Activated CD4-positive, CD25-positive, alpha-beta regulatory T cell treated with anti-CD3 and anti-CD28 coated beads, Interleukin-2, amount 50 U/mL, for 16 hours (primary cell): ENCODE measurements around the gene ASPRV1.
"Not testable (repeated sequence)": the region's sequence is repeated elsewhere in the genome, so short reads cannot be mapped to it uniquely, and the experiment has no call there.

Source experiments
- DNase-seq: peaks from one replicate; pipeline ENCODE4 v3.0.0-alpha.2; 2020; ENCODE audit warnings: low read depth, low spot score

Gene ASPRV1

DNA sequence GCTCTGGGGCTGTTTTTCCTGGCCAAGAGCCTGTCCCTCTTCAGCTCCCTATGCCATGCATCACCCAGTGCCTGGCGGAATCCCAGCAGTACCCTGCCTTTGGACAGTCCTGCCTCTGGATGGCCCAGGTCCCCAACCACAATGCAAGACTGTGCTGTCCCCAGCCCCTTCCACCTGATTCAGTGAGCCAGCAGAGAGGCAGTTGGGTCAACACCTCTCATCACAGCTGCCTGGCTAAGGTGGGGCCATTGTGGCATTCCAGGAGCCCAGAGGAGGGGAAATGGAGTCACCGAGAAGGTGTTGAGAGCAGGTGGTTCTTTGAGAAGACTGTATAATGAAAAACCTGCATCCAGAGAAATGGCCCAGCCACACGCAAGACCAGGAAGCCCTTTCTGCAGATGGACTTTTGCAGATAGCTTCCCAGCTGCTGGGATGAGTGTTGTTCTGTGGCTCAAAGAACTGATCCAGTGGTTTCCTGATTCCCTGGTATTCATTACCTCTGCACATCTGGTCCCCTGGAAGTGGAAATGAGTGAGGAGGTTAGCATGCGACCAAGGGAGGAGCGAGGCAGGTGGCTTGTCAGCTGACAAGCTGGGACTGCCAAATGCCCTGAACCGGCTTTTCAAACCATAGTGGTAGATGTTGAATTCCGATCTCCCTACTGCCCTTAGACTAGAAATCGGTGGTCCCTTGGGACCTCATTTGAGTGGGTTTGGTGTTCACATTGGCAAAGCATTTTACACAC is 1.7 kb upstream of the ASPRV1 start:
- DNase-seq: no peak

DNA sequence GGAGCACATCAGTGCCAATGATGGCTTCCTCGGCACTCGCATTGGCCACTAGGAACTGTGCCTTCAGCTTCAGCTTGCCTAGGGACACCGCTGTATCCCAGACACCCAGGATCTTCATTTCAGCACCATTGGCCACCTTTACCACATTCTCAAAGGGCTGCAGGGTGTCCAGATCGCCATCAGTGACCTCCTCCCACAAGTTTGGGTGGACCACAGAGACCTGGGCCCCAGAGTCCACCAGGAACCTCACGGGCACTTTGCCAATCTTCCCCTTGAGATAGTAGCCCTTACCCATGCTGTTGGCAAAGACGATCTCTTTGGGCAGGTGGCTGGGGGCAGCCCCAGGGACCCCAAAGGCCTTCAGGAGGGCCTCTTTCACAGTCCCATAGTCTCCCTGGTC is 610 bp downstream of the ASPRV1 start:
- DNase-seq: no peak

DNA sequence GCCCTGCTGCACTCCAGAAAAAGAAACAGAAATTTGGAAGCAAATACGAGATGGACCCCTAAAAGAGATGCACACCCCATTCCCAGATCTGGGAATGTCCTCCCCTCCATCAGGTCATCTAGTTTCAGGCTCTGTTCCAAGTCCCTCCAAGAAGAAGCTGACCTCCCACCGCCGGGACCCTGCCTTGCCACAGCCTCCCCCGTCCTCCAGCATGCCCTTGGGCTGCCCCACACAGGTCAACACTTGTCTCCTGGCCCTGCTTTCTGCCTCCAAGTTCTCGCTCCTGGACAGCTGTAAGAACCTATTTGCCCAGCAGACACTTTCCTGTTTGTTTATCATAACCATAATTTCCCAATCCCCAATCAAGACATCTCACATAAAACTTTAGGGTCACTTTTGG is 2.0 kb downstream of the ASPRV1 start:
- DNase-seq: no peak

DNA sequence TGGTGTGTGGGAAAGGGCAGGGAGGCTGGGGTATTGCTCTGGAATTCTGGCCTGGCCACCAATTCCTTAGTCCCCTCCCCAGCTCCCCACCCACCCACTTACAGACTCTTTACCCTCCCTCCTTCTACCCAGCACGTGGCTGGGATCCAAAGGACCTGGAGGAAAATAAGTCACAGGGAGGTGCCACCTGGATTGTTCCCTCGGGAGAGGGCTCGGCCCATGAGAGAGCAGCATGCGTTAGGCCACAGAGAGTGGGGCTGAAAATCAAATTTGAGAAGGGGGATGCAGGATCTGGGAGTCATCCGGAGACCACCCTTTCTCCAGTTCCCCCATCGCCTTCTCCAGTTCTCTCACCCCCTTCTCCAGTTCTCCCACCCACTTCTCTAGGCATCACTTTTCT is 3.0 kb downstream of the ASPRV1 start:
- DNase-seq: no peak

DNA sequence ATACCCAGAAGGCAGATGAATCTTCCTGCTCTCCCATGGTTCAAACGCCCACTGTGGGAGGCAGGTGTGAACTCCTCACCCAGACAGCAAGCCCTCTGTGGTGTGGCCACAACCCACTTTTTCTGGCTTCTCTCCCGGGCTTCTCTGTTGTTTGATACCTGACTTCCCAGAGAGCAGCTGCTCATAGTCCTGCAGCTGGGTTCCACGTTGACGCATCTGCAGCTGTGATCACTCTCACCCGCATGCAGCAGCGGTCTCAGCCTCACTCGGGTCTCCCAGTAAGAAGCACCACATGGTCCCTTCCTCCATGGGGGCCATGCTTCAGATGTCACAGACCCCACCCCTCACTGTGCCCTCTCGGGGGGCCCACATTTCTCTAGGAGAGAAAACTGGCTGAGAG is 3.5 kb downstream of the ASPRV1 start:
- no peak for DNase-seq

DNA sequence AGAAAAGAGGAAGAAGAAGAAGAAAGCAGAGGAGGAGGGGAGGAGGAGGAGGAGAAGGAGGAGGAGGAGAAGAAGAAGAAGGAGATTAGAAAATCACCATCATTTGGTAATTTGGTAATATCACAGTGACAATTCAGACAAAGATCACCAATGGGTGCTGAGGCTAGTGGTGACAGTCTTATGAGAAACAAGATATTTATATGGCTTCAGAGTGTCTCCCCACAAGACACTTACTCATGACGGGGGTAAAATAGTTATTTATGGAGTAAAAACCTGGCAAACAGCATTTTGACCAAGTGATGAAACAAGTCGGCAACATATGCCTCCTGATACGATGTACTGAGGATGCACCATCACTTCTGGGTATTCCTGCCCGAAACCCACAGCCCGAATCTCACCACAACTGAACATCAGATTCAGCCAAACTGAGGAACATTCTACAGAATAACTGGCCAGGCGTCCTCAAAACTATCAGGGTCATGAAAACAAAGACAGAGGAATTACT is 4.9 kb downstream of the ASPRV1 start:
- no peak for DNase-seq

DNA sequence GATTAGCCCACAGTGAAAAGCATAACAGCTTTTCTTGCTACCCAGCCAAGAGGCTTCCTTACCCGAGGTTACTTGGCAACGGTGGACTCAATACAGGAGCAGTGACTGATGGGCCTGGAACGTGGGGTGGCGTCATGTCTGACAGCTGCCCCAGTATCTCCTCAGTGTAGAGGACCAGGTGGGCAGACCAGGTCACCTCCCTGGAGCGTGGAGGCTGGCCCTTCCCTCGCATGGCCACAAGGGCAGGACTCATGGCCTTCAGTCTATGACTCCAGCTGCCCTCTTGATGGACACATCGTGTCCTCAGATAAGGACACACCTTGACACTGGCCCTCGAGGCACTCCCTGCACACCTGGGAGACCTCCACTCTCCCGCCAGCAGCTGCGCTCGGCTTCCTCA is 6.4 kb downstream of the ASPRV1 start:
- DNase-seq: no peak

DNA sequence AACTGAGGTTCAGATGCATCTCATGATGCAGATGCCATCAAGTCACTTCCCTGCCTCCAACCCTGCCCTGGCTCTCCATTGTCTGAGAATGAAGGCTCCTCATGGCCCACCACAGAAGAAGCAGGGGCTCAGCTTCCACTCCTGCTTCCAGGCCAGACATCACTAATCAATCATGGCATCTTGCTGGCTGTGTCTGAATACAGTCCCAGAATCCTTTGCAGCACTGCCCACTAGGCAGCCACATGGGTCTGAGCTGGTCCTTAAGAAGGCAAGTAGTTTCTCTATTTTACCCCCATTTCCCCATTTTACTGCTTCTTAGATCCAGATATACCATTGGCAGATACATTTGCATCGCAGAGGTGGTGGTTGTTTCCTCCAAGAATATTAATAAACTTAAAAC is 7.3 kb downstream of the ASPRV1 start:
- no peak for DNase-seq

- no peak for DNase-seq
These were observed 8.9 kb downstream of the ASPRV1 start for GRCh38 chr2:69952336-69953115.

- not testable (repeated sequence) for DNase-seq
These were observed 10.8 kb downstream of the ASPRV1 start for GRCh38 chr2:69950671-69951070.

- DNase-seq: no peak
These were observed 11.2 kb downstream of the ASPRV1 start for GRCh38 chr2:69950241-69950640.

DNA sequence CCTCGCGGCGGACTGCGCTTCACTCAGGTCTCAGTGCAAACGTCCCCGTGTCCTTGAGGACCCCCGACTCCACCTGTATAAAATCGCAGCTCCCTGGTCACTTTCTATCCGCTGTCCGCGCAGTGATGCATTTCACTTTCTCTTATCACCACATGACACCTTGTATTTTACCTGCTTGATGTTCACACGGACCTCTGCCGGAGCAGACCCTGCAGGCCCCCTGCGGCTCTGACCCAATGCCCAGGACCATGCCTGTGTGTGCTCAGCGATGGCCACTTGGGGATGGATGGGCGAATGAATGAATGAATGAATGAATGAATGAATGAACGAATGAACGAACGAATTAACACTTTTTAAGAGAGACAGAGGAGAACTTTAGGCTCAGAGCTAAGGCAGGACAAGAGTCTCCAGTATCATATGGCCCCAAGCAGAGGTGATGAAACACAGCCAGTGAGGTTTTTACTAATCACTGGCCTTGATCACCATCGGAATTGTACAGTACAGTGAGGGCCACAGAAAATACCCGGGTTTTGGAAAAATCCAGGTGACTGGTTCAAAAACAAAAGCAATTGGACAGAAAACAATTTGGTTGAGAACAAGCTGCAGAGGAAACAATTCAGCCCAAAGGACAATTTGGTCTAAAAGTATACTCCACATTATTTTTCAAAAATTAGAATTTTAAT is 12.3 kb downstream of the ASPRV1 start:
- DNase-seq: no peak

DNA sequence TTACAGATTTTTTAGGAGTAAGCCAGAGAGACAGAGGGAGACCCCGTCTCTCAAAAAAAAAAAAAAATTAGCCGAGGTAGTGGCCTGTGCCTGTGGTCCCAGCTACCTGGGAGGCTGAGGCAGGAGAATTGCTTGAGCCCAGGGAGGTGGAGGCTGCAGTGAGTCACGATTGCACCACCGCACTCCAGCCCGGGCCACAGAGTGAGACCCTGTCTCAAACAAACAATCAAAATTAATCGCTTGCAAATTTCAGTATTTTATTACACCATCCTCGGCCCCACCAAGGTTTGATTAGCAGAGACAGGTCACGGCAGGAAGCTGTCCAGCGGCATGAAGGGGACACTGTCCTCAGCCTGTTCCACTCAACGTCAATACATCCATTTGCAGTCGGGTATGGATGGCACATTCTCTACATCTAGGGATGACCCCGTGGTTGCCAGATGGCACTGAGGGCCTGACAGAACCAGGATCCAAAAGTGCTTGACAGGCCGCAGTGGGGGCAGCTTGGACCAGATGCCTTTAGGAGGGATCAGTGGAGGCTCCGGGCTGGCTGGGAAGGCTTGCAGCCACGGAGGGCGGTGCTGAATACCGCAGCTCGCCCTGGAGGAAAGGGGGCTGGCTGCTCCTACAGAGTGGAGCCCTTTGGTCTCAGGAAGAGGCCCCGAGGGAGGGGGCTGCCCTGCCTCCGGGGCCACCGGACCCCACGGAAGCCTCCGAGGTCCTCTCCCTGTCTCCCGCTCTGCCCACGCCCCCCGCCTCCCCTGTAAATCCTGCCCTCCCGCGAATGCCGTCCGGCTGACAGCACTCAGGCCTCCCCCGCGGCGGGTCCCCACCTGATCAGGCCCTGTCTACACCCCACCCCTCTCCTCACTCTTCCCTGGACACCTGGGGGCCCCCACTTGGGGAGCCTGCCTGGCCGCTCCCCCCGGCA is 13.1 kb downstream of the ASPRV1 start:
- no peak for DNase-seq

DNA sequence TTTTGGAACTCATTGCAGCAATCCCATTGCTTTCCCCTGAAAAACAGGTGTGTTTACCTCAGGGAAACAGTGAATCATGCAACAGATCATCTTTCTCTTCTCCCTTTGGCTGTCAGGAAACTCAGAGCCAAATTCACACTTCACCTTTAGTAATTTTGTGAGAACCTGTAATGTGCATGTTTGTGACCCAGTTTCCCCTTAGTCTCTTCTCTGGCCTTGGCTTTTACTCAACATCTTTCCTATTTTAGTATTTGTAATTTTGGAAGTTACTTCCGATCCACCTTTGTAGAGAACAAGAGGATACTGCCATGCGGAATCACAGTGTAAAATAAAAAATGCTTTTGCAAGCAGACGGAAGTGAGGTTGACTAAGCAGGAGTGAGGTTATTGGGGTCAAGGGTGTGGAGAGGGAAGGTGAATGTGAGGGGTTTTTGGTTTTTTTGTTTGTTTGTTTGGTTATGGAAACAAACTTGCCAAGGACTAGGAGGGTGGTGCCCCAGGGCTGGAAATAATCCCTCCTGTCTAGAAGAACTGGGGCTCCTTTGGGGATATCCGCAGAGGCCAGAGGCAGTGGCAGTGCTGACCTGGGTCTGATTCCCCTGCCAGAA is 14.0 kb downstream of the ASPRV1 start:
- no peak for DNase-seq

- peak; percentile 10 for DNase-seq
These were observed 14.8 kb downstream of the ASPRV1 start for GRCh38 chr2:69946351-69947324.

DNA sequence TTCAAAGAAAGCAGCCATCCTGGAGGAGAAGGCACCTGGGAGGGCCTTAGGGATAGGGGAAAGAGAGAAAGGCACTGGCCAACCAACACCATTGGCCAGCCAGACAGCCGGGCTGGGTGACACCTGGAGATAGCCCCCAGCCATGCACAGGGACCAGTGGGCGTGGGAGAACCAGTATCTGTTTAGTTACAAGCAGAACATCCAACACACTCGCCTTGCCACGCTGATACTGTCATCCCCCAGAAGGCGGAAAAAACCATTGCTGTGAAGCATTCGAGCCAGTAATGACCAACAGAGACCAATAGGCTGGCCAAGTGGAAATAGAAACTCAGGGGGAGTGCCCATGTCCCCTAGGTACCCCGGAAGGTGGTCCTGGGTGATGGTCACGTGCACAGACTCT is 15.5 kb downstream of the ASPRV1 start:
- DNase-seq: no peak

DNA sequence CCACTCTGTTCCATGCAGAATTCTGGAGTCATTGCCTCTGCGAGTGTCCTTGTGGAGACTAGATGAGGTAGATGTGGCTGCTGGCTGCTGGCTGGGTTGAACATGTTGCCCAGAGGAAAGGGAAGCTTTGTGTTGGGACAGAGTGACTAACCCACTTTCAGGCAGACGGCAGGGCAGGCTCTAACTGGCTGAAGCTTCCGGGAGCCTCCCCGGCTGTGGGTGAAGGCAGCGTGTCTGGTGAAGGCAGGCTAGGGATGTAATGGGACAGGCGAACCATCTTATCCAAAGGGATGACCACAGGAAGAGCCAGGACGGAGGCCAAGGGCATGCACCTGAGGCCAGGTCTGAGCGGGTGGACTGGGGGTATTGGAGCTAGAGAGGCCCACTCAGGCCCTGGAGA is 16.0 kb downstream of the ASPRV1 start:
- DNase-seq: no peak

GRCh38 chr2:69944756-69945155 is 16.7 kb downstream of the ASPRV1 start:
- DNase-seq: no peak

DNA sequence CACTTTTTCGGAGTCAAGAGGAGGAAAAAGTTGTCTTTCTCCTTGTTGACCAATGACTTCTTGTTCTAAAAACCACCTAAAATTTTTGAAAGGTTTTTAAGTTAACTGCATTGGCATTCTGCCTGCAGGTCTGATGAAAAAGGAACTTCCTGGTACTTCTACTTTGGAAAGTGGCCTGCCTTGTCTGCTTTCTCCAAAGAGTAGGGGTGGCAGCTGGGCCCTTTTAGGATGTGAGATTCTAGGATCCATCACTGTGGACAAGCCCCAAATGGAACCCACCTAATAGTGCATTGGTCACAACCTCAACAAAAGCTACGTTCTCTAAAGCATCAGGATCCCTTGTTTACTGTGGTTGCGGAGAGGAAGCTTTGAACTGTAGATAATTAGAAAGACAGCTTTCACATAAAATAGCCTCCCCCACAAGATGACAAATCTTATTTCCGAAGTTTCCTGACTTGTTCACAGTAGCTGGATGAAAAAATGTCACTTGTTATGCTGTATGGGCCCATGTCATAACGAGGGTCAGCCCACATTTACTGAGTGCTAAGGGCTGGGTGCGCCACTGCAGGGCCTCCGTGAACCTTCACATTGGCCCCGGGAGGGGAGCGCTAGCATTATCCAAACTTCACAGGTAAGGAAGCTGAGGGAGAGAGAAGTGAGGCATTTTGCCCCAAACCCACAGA is 17.4 kb downstream of the ASPRV1 start:
- no peak for DNase-seq
